ENCODE data around the gene NOL11.

DNA sequence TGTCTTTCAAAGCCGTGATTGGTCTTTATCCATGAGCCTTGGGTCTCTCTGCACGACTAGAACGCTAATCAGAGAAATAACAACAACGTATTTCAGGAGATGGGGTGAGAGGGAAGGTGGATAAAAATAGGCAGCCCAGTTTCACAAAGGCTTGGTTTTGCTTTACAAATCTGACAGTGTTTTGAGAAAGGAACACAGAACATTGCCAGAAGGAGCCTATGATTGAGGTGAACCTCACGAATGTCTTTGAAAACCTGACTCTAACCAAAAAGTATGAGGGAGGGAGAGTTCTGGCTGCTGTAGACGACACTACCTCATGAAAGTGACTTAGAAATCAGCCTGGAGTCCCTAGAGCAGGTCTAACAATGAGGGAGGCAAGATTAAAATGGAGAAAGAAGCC is 38.0 kb upstream of the NOL11 start:
- TF ChIP-seq JUND (IDR thresholded peaks at IDR 0.05) (no peak), RFX5 (IDR thresholded peaks at IDR 0.05; ENCODE audit: low read length) (no peak), USF2 (IDR thresholded peaks at IDR 0.05; ENCODE audit: borderline replicate concordance, low read depth, low read length) (no peak), RAD21 (IDR thresholded peaks at IDR 0.05; ENCODE audit: low read length) (no peak)
- TF ChIP-seq, protein P1, sequence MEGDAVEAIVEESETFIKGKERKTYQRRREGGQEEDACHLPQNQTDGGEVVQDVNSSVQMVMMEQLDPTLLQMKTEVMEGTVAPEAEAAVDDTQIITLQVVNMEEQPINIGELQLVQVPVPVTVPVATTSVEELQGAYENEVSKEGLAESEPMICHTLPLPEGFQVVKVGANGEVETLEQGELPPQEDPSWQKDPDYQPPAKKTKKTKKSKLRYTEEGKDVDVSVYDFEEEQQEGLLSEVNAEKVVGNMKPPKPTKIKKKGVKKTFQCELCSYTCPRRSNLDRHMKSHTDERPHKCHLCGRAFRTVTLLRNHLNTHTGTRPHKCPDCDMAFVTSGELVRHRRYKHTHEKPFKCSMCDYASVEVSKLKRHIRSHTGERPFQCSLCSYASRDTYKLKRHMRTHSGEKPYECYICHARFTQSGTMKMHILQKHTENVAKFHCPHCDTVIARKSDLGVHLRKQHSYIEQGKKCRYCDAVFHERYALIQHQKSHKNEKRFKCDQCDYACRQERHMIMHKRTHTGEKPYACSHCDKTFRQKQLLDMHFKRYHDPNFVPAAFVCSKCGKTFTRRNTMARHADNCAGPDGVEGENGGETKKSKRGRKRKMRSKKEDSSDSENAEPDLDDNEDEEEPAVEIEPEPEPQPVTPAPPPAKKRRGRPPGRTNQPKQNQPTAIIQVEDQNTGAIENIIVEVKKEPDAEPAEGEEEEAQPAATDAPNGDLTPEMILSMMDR (IDR thresholded peaks at IDR 0.05): no peak

Data from SK-N-SH (cell line).